HG03469 (cell line): ENCODE results near the gene ADCY6.

Experiments used
- ATAC-seq: cut with Tn5 transposase; IDR thresholded peaks from one replicate; pipeline ENCODE4 v1.9.1; 2021; ENCODE audit warnings: mild to moderate bottlenecking, moderate library complexity, moderate number of reproducible peaks; ENCODE audit not compliant: unreplicated experiment

The ADCY6 gene

GRCh38 chr12:48788854-48789775 lies at the start of gene ADCY6:
Gene ADCY6 (minus strand): TSS chr12:48789089. CDS start chr12:48783434, 5,655 bp downstream.
- no peak for ATAC-seq

- ATAC-seq, result no peak
Measured at GRCh38 chr12:48838048-48838447, 49.2 kb upstream of the ADCY6 start.

- ATAC-seq, result no peak
Measured at GRCh38 chr12:48832321-48833060, 43.6 kb upstream of the ADCY6 start.

GRCh38 chr12:48831257-48831656 lies 42.4 kb upstream of the ADCY6 start:
- ATAC-seq, result no peak

- ATAC-seq, result no peak
Measured at GRCh38 chr12:48828841-48829575, 40.1 kb upstream of the ADCY6 start.

GRCh38 chr12:48828293-48828692 lies 39.4 kb upstream of the ADCY6 start:
- no peak for ATAC-seq

GRCh38 chr12:48827513-48828096 lies 38.7 kb upstream of the ADCY6 start:
- ATAC-seq, result no peak

GRCh38 chr12:48827026-48827425 lies 38.1 kb upstream of the ADCY6 start:
- ATAC-seq, result no peak

- ATAC-seq, result no peak
Measured at GRCh38 chr12:48826209-48826855, 37.4 kb upstream of the ADCY6 start.

GRCh38 chr12:48824905-48825304 lies 36.0 kb upstream of the ADCY6 start:
- ATAC-seq, result no peak

GRCh38 chr12:48824112-48824511 lies 35.2 kb upstream of the ADCY6 start:
- ATAC-seq, result no peak

- ATAC-seq, result no peak
Measured at GRCh38 chr12:48823281-48823680, 34.4 kb upstream of the ADCY6 start.

GRCh38 chr12:48822711-48823110 lies 33.8 kb upstream of the ADCY6 start:
- ATAC-seq, result no peak

GRCh38 chr12:48822139-48822538 lies 33.2 kb upstream of the ADCY6 start:
- no peak for ATAC-seq

- ATAC-seq, result no peak
Measured at GRCh38 chr12:48819986-48820725, 31.3 kb upstream of the ADCY6 start.

GRCh38 chr12:48818831-48819590 lies 30.1 kb upstream of the ADCY6 start:
- ATAC-seq, result no peak

- ATAC-seq, result no peak
Measured at GRCh38 chr12:48817873-48818830, 29.3 kb upstream of the ADCY6 start, which contains the start of gene CACNB3. Gene CACNB3 (plus strand): TSS chr12:48818496. CDS start chr12:48818930, 434 bp downstream.
